Measurements from ENCODE around the gene KNG1.

DNA sequence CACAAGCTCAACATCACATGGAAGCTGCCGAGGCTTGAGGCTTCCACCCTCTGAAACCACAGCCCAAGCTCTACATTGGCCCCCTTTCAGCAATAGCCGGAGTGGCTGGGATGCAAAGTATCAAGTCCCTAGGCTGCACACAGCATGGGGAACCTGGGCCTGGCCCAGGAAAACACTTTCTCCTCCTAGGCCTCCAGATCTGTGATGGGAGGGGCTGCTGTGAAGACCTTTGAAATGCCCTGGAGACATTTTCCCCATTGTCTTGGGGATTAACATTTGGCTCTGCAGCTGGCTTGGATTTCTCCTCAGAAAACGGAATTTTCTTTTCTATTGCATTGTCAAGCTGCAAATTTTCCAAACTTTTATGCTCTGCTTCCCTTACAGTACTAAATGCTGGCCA, 33.2 kb upstream of the KNG1 start:
- TF ChIP-seq, protein P1, sequence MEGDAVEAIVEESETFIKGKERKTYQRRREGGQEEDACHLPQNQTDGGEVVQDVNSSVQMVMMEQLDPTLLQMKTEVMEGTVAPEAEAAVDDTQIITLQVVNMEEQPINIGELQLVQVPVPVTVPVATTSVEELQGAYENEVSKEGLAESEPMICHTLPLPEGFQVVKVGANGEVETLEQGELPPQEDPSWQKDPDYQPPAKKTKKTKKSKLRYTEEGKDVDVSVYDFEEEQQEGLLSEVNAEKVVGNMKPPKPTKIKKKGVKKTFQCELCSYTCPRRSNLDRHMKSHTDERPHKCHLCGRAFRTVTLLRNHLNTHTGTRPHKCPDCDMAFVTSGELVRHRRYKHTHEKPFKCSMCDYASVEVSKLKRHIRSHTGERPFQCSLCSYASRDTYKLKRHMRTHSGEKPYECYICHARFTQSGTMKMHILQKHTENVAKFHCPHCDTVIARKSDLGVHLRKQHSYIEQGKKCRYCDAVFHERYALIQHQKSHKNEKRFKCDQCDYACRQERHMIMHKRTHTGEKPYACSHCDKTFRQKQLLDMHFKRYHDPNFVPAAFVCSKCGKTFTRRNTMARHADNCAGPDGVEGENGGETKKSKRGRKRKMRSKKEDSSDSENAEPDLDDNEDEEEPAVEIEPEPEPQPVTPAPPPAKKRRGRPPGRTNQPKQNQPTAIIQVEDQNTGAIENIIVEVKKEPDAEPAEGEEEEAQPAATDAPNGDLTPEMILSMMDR (IDR thresholded peaks at IDR 0.05), result no peak
- no peak for TF ChIP-seq POLR2A (IDR thresholded peaks at IDR 0.05)
- no peak for TF ChIP-seq POLR2AphosphoS5 (IDR thresholded peaks at IDR 0.05)

All from transverse colon (tissue), 4 donors.